H1 (cell line): ENCODE measurements around the gene PCED1B. TPM values are rescaled to one million over a fixed set of nuclear protein-coding genes. Genes with fewer than 3 reads are reported as not detected.

Experiments used
- BCL11A ChIP-seq, 2 experiments: IDR thresholded peaks; one replicate each; pipeline ENCODE4 v1.6.1; 2011; ENCODE audit warnings: low read depth in 2 of 2, low read length in 2 of 2, mild to moderate bottlenecking in 2 of 2
- KDM1A ChIP-seq: fragments of 200-600, 300-600 bp; sonication (generic); IDR thresholded peaks from 2 replicates; pipeline ENCODE4 v1.7.1; 2016; ENCODE audit warnings: mild to moderate bottlenecking, low read length, borderline replicate concordance
- SIN3A ChIP-seq, 2 experiments: IDR thresholded peaks in 1 of 2; conservative IDR thresholded peaks in 1 of 2; 2 replicates each; pipeline ENCODE4 v1.6.1; 2011 to 2012; ENCODE audit warnings: low read length in 2 of 2, improper control_type of control experiment in 1 of 2, low read depth in 1 of 2, mild to moderate bottlenecking in 1 of 2
- polyA plus RNA-seq, 7 experiments: library from polyadenylated mRNA; depleted of rRNA in 3 of 7; stranded (reverse) in 5 of 7; unstranded in 2 of 7; fragments of >200 nt in 5 of 7; fragments of 200-250 nt in 2 of 7; gene quantifications; 1 replicate in 5 of 7; 2 replicates in 1 of 7; 4 replicates in 1 of 7; pipeline versions ENCODE4 v1.2.1 to v1.2.3, GENCODE V29; 2011 to 2013; ENCODE audit warnings: missing spikeins in 2 of 7, mixed read lengths in 2 of 7
- total RNA-seq: library from RNA; stranded (reverse); fragmentation: NEBNext Ultra II Directional; extraction: Animal tissue kit (Norgen Biotek cat#: 25700); gene quantifications from 2 replicates; pipeline ENCODE4 v1.2.1, GENCODE V29; 2021

PCED1B gene
- total and polyA plus RNA-seq, 2 of the 8 experiments (the other 6 are each of a cell fraction or from before 2014, with no cell fraction given): 4.7 to 5.4 TPM

DNA sequence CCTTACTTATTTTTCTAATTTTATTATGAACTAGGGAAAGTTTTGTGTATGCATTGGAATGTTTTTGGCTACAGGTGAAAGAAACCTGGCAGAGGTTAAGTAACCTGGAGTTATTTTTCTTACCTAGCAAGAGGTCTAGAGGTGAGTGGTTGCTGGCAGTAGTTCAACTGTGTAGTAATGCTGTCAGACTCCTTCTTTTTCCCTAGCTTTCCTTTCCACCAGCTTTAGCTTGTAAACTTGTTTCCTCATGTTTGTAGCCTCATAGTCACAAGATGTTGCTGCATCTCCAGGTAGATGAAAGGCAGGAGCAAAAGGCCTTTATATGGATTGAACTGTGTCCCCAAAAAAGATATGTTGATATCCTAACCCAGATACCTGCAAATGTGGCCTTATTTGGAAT, 105.4 kb downstream of the PCED1B start (continued):
- TF ChIP-seq SIN3A (conservative IDR thresholded peaks at IDR 0.05 in 1 of 2, IDR thresholded peaks at IDR 0.05 in 1 of 2; ENCODE audit: low read depth in 1 of 2, low read length in 2 of 2) (no peak), BCL11A (IDR thresholded peaks at IDR 0.05; ENCODE audit: low read depth in 2 of 2, low read length in 2 of 2) (no peak), KDM1A (no peak)
